ENCODE measurements around the gene ADAMTS12.
"Not testable (repeated sequence)": the region's sequence is repeated elsewhere in the genome, so short reads cannot be mapped to it uniquely, and the experiment has no call there.

ADAMTS12 gene, protein sequence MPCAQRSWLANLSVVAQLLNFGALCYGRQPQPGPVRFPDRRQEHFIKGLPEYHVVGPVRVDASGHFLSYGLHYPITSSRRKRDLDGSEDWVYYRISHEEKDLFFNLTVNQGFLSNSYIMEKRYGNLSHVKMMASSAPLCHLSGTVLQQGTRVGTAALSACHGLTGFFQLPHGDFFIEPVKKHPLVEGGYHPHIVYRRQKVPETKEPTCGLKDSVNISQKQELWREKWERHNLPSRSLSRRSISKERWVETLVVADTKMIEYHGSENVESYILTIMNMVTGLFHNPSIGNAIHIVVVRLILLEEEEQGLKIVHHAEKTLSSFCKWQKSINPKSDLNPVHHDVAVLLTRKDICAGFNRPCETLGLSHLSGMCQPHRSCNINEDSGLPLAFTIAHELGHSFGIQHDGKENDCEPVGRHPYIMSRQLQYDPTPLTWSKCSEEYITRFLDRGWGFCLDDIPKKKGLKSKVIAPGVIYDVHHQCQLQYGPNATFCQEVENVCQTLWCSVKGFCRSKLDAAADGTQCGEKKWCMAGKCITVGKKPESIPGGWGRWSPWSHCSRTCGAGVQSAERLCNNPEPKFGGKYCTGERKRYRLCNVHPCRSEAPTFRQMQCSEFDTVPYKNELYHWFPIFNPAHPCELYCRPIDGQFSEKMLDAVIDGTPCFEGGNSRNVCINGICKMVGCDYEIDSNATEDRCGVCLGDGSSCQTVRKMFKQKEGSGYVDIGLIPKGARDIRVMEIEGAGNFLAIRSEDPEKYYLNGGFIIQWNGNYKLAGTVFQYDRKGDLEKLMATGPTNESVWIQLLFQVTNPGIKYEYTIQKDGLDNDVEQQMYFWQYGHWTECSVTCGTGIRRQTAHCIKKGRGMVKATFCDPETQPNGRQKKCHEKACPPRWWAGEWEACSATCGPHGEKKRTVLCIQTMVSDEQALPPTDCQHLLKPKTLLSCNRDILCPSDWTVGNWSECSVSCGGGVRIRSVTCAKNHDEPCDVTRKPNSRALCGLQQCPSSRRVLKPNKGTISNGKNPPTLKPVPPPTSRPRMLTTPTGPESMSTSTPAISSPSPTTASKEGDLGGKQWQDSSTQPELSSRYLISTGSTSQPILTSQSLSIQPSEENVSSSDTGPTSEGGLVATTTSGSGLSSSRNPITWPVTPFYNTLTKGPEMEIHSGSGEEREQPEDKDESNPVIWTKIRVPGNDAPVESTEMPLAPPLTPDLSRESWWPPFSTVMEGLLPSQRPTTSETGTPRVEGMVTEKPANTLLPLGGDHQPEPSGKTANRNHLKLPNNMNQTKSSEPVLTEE (N-terminal part only)

DNA sequence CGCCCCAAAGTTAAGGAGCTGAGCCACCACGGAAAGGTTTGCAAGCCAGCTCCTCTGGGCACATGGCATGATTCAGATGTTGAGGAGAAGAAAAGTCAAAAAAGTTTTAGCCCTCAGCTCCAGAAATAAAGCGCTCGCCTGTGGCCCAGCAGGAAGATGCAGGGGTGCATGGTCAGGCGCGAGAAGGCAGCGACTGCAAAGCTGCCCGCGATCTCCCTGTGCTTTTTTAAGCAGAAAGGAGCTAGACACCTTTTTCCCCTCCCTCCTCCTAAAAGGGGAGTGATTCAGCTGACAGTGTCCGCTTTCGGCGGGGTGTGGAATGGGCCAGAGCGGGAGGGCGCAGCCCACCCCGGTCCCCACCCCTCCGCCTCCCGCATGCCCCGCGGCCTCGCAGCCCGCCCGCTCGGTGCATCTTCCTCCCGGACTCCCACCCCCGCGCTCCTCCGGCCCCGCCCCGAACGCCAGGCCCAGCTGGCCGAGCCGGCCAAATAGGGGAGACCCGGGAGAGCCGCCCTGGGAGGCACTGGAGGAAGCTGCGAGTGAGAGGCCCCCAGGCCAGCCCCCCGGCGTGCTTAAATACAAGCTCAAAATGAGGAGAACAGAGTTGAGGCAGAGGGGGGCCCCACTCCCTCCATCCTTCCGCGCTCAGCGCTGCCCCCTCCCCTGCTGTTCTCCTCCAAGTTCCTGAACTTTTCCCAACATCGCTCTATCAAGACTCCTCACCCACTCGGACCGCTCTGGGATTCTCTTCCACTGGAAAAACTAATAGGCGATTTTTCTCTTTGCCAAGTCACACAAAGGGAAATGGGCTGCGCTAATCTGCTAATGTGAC is at the start of gene ADAMTS12:
Gene ADAMTS12 (minus strand): TSS at position 203 of the 832 bp plus-strand sequence. CDS start 134 bp downstream, at position 69.
- DNase-seq, result no peak

DNA sequence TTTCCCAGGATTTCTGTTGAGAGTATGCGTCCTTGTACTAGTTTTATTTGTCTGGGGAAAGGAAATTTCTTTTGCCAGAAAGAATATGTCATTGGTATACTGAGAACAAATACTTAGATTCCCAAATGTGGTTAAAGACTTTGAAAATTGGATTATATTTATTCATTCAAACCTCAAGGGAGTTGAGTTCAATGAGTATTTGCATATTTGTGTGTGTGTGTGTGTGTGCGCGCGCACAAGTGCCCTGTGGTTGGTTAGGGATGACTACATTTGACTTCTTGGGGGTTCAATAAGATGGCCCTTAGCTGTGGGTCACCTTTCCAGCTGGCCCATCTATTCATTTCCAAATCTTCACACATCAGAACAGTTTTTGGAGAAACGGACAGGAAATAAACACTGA is 49.3 kb upstream of the ADAMTS12 start:
- no peak for DNase-seq

DNA sequence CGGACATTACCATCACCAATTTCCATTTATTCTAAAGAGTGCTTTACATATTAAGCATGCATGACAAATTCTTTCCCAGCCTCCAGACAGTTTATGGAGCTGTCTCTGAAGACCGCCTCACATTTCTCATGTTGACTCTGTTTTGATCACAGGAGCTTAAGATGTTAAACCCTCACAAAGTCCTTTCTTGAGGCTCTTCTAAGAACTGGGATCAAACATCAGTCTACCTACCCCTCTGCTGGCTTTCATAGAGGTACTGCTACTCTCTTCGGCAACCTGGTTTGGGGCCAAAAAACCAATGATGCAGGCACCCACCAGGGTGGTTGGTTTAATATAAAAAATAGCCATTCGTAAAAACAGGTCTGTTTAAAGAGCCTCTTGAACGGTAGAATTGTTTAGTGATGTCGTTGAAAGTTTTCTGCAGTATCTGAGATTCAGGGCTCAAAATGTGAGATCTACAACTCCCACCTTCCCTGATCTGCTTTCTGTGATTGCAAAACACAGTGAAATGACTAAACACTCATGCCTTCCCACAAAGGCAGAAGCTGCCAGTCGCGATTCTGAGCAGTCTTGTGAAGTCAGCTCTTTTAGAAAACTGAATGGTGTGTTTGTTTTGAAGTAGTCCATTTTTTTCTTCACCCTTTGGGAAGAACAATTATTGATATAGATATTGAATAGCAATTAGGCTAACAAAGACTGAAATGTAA is 47.9 kb upstream of the ADAMTS12 start:
- no peak for DNase-seq

- DNase-seq, result no peak
Measured at GRCh38 chr5:33938881-33939280, 47.1 kb upstream of the ADAMTS12 start.

DNA sequence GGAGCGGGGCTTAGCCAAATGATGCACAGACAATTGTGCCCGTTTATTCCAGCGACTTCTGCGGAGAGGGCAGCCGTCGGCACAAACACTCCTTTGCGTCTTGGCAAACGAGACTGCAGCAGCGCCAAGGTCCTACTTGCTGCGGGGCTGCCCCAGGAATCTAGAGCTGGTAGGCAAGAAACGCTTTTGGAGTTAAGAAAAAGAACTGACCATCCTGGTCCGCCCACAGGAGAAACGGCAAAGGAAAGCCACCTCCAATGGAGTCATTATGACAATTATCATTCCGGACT is 46.7 kb upstream of the ADAMTS12 start:
- DNase-seq, result no peak

- no peak for DNase-seq
Measured at GRCh38 chr5:33937707-33938506, 46.1 kb upstream of the ADAMTS12 start.

GRCh38 chr5:33937017-33937706 is 45.4 kb upstream of the ADAMTS12 start:
- no peak for DNase-seq

DNA sequence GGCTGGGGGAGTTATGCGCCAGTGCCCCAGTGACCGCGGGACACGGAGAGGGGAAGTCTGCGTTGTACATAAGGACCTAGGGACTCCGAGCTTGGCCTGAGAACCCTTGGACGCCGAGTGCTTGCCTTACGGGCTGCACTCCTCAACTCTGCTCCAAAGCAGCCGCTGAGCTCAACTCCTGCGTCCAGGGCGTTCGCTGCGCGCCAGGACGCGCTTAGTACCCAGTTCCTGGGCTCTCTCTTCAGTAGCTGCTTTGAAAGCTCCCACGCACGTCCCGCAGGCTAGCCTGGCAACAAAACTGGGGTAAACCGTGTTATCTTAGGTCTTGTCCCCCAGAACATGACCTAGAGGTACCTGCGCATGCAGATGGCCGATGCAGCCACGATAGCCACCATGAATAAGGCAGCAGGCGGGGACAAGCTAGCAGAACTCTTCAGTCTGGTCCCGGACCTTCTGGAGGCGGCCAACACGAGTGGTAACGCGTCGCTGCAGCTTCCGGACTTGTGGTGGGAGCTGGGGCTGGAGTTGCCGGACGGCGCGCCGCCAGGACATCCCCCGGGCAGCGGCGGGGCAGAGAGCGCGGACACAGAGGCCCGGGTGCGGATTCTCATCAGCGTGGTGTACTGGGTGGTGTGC is 44.7 kb upstream of the ADAMTS12 start, which contains the start of gene RXFP3:
Gene RXFP3 (plus strand): TSS at position 6 of the 636 bp plus-strand sequence. CDS start 355 bp downstream, at position 361.
- DNase-seq, result no peak

GRCh38 chr5:33936004-33936380 is 44.2 kb upstream of the ADAMTS12 start:
- DNase-seq, result no peak

DNA sequence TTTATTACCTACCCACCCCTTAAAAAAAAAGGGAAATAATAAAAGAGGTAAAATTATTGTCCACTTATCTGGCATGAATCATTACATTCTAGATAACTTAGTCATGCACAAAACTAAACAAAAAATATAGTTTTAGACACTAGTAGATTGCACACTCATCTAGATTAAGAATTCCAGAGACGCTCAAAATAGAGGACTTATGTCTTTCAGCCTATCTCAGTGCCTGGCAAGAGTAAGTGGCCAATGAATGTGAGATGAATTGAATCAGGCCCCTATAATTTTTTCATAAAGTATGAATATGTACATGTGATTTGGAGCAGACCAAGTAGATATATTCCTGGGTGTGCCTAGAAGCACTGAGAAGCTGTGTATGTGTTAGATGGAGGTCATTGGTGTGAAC is 42.4 kb upstream of the ADAMTS12 start:
- no peak for DNase-seq

DNA sequence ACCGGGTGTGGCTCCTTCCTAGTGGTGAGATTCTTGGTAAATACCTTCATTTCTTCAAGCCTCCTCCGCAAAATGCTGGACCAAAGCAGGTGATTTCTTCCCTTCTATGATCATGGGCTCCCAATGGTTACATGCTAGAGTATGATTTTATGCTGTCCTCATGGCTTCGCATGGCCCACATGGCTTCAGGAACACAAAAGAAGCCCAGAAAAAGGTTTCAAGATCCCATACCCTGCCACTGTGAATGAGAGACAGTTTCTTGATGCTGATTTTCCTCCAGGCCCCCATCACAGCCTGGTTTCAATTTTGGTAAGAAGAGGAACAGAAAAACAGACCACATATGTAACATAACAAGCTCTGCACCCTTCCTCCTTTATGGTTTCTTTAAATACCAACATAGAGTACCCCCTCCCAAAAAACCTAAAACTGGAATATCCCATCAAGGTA is 42.0 kb upstream of the ADAMTS12 start:
- DNase-seq, result no peak

DNA sequence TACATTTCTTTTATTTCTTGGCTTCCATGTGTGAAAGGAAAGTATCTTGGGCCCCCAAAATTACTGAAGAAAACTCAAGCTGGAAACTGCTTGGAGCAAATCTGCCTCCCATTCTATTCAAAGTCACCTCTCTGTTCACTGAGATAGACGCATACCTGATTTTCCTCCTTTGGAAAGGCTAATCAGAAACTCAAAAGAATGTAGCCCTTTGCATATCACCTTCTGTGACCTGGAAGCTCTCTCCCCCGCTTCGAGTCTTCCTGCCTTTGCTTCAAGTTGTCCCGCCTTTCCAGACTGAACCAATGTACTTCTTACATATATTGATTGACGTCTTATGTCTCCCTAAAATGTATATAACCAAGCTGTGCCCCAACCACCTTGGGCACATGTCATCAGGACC is 39.3 kb upstream of the ADAMTS12 start:
- no peak for DNase-seq

DNA sequence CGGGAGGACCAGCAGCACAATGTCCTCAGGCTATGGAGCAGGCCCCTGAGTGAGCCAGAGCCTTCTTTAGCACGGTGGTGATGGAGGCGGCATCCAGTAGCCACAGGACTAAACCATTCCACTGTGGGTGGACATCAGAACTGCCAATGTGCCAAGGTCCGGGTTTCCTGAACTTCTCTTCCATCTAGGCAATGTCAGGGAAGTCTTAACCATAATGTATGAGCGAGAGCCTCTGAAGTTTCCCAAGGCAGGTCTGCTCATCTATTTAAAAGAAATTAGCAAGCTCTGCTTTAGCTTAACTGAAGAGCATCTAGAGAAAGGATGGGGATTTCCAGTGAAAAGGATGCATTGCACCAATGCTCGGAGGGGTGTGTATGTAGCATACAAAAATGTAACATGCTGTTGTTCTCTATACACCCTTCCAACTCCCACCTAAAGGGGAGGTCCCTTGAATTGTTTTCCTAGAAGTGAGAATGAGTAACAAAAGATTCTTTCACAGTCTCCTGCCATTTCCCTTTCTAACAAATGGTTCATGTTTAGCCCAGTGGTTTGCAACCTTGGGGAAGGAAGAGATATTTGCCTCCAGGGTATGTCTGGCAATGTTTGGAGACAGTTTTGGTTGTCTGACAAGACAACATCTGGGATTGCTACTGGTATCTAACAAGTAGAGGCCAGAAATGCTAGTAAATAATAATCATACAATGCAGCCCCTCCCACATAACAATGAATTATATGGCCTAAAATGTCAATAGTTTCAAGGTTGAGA is 38.3 kb upstream of the ADAMTS12 start:
- no peak for DNase-seq

DNA sequence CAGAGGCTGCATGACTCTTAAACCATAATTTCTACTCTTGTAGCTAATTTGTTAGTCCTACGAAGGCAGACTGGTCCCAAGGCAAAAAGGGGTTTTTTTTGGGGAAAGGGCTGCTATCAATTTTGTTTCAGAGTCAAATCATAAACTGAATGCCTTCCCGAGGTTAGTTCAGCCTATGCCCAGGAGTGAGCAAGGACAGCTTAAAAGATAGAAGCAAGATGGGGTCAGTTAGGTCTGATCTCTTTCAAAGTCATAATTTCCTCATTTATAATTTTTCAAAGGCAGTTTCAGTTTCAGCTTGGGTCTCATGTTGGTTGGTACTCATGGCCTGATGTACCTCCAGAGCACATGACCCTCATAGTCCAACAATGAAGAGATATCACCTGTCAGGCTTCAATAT is 36.5 kb upstream of the ADAMTS12 start:
- DNase-seq, result no peak

GRCh38 chr5:33927685-33928084 is 35.9 kb upstream of the ADAMTS12 start:
- no peak for DNase-seq

GRCh38 chr5:33925278-33925677 is 33.5 kb upstream of the ADAMTS12 start:
- no peak for DNase-seq

- DNase-seq, result no peak
Measured at GRCh38 chr5:33921002-33921401, 29.2 kb upstream of the ADAMTS12 start.

- DNase-seq, result not testable (repeated sequence)
Measured at GRCh38 chr5:33914844-33915243, 23.1 kb upstream of the ADAMTS12 start.

- not testable (repeated sequence) for DNase-seq
Measured at GRCh38 chr5:33906248-33906647, 14.5 kb upstream of the ADAMTS12 start.

Measured in CD4-positive, alpha-beta T cell treated with Interleukin-4 for 4 hours (primary cell).